Neuronal stem cell (in vitro differentiated cells): ENCODE data around the gene ANKRD44.

Source experiments
- DNase-seq: peaks from one replicate; pipeline ENCODE4 v3.0.0-alpha.2; 2013; ENCODE audit warnings: low spot score
- H2AFZ ChIP-seq: one replicate; pipeline ENCODE4 v1.6.1; 2013; ENCODE audit warnings: mild to moderate bottlenecking, low read length, inconsistent platforms
- H2AK5ac ChIP-seq: 2 replicates; pipeline ENCODE4 v1.6.1; 2013; ENCODE audit warnings: low read depth, mild to moderate bottlenecking, inconsistent platforms, low read length, moderate library complexity, mixed read lengths
- H2BK120ac ChIP-seq: 2 replicates; pipeline ENCODE4 v1.6.1; 2013; ENCODE audit warnings: low read depth, mild to moderate bottlenecking, inconsistent platforms, low read length, moderate library complexity, mixed read lengths
- H2BK12ac ChIP-seq: one replicate; pipeline ENCODE4 v1.6.1; 2013; ENCODE audit warnings: low read length, inconsistent platforms
- H2BK15ac ChIP-seq: 2 replicates; pipeline ENCODE4 v1.6.1; 2013; ENCODE audit warnings: mild to moderate bottlenecking, low read length, inconsistent platforms, mixed read lengths
- H2BK5ac ChIP-seq: one replicate; pipeline ENCODE4 v1.6.1; 2013; ENCODE audit warnings: inconsistent platforms, mild to moderate bottlenecking, low read length, moderate library complexity
- H3K14ac ChIP-seq: one replicate; pipeline ENCODE4 v1.6.1; 2013; ENCODE audit warnings: low read length, inconsistent platforms
- H3K18ac ChIP-seq: 2 replicates; pipeline ENCODE4 v1.6.1; 2013; ENCODE audit warnings: low read length, inconsistent platforms
- H3K23ac ChIP-seq: 2 replicates; pipeline ENCODE4 v1.6.1; 2013; ENCODE audit warnings: low read depth, mild to moderate bottlenecking, mixed read lengths, low read length, inconsistent platforms; ENCODE audit not compliant: poor library complexity
- H3K27ac ChIP-seq: replicated peaks from 3 replicates; pipeline ENCODE4 v1.5.1; 2013; ENCODE audit warnings: low read length, inconsistent platforms
- H3K27me3 ChIP-seq, 3 experiments: 2 replicates each; pipeline ENCODE4 v1.6.1; 2013; ENCODE audit warnings: low read length in 3 of 3, mild to moderate bottlenecking in 2 of 3, inconsistent platforms in 1 of 3, low read depth in 1 of 3, mixed read lengths in 1 of 3, moderate library complexity in 1 of 3; ENCODE audit not compliant: control insufficient read depth in 3 of 3, insufficient read depth in 3 of 3
- H3K36me3 ChIP-seq, 2 donors: replicated peaks in 1 of 2; 2 replicates each; pipeline ENCODE4 v1.6.1; 2013; ENCODE audit warnings: low read length in 2 of 2; ENCODE audit not compliant: control insufficient read depth in 2 of 2, insufficient read depth in 2 of 2
- H3K4ac ChIP-seq: 2 replicates; pipeline ENCODE4 v1.6.1; 2013; ENCODE audit warnings: inconsistent platforms, mild to moderate bottlenecking, low read length, moderate library complexity
- H3K4me1 ChIP-seq, 2 donors: 1 replicate in 1 of 2; 2 replicates in 1 of 2; pipeline ENCODE4 v1.6.1; 2013; ENCODE audit warnings: low read length in 2 of 2, low read depth in 1 of 2; ENCODE audit not compliant: control insufficient read depth in 2 of 2, insufficient read depth in 1 of 2
- H3K4me2 ChIP-seq: one replicate; pipeline ENCODE4 v1.6.1; 2013; ENCODE audit warnings: mild to moderate bottlenecking, low read length, inconsistent platforms; ENCODE audit not compliant: insufficient read depth, poor library complexity, severe bottlenecking
- H3K4me3 ChIP-seq, 2 donors: 2 replicates each; pipeline ENCODE4 v1.5.1; 2013; ENCODE audit warnings: low read length in 2 of 2, mild to moderate bottlenecking in 2 of 2, inconsistent platforms in 1 of 2, moderate library complexity in 1 of 2
- H3K79me1 ChIP-seq: one replicate; pipeline ENCODE4 v1.6.1; 2013; ENCODE audit warnings: low read depth, mild to moderate bottlenecking, inconsistent platforms, low read length, moderate library complexity
- H3K9ac ChIP-seq: one replicate; pipeline ENCODE4 v1.6.1; 2013; ENCODE audit warnings: mild to moderate bottlenecking, low read depth, low read length, inconsistent platforms; ENCODE audit not compliant: poor library complexity
- H3K9me3 ChIP-seq, 2 donors: replicated peaks in 1 of 2; 2 replicates each; pipeline versions ENCODE3 to v1.6.1; 2013; ENCODE audit warnings: low read length in 2 of 2, mild to moderate bottlenecking in 2 of 2, inconsistent platforms in 1 of 2, low read depth in 1 of 2, mixed read lengths in 1 of 2, moderate library complexity in 1 of 2; ENCODE audit not compliant: control insufficient read depth in 2 of 2, insufficient read depth in 1 of 2
- H4K8ac ChIP-seq: one replicate; pipeline ENCODE4 v1.6.1; 2013; ENCODE audit warnings: low read depth, mild to moderate bottlenecking, inconsistent platforms, low read length, moderate library complexity
- H4K91ac ChIP-seq: one replicate; pipeline ENCODE4 v1.6.1; 2013; ENCODE audit warnings: low read length, low read depth, mild to moderate bottlenecking, inconsistent platforms; ENCODE audit not compliant: poor library complexity
- WGBS, 2 donors: extraction: QIAGEN DNeasy Blood & Tissue Kit; methylation state at CpG; one replicate each; pipeline ENCODE4 v1.1.7; 2013; ENCODE audit warnings: missing lambda C conversion rate in 2 of 2, mixed read lengths in 1 of 2; ENCODE audit not compliant: insufficient read length in 2 of 2, insufficient replicate concordance in 1 of 2; ENCODE audit errors: extremely low coverage in 2 of 2; 5-methylcytosine and 5-hydroxymethylcytosine counted together

ANKRD44 gene

DNA sequence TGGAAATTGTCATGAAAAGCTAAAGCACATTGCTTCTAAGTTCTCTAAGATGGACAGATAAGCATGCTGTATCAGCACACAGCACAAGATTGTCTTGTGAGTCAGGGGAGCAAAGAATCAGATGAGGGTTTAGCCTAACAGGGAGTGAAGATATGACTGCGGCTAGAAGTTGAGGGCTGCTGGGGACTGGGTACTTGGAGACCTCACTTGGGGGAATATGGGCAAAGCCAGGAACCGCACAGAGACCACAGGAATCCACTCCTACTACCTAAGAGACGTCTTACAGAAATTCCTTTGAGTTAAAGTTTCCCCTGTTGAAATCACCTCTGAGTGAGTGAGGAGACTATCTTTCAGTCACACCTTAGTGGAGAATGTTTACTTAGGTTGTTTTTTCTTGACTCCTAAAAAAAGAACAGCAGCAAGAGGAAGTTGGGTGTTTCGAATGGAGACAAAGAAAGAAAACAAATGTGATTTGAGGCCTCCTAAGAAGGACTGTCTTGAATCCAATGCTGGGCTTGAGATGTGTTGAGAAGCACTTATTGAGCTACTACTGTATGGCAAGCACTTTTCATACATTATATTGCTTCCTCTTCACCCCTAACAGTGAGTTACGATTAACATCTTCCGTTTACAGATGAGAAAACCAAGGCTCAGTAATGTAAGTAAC lies 100.7 kb downstream of the ANKRD44 start:
- Histone ChIP-seq H3K9me3 (no peaks in the 10 kb centered on the region), H3K4me3 (no peak overlapping the region), H2BK15ac (no peak overlapping the region), H3K14ac (no peak overlapping the region), H3K4me2 (no peak overlapping the region), H3K18ac (no peak overlapping the region), H4K91ac (no peak overlapping the region), H3K23ac (no peak overlapping the region), H3K79me1 (no peaks in the 10 kb centered on the region), H2BK5ac (no peak overlapping the region), H3K36me3 (no peaks in the 10 kb centered on the region), H2BK12ac (no peak overlapping the region), H3K4ac (no peak overlapping the region), H2BK120ac (no peak overlapping the region), H3K27ac (no peak overlapping the region), H4K8ac (no peak overlapping the region), H3K27me3 (no peaks in the 10 kb centered on the region), H3K4me1 (peaks cover 0 to 4% of the 10 kb centered on the region in 2 donors), H2AK5ac (no peak overlapping the region), H3K9ac (no peak overlapping the region), H2AFZ (no peak overlapping the region)
- no peak for DNase-seq
- whole genome bisulfite sequencing, 2 donors = no CpG with 5 or more reads among the region's 6 CpGs

DNA sequence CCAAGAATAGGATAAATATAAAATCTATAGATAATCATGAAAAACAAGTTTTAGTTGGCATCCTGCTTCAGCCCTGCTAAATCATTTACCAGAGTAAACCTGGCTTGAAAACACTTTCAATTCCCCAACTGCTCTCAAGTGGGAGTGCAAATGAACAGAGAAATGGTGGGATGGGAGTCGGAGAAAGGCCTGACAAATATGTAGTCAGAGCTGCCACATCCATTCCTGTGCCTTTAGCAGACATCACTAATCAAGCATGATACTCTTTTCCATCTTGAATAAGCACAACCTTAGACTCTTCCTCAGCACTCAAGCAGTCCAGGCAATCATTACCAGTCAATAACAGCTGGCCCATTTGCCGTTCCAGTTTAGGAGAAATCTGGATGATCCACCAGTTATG lies 101.3 kb downstream of the ANKRD44 start:
- H2AFZ ChIP-seq = no peak overlapping the region
- WGBS, 2 donors = no CpG with 5 or more reads among the region's 2 CpGs
- H3K36me3 ChIP-seq = no peaks in the 10 kb centered on the region
- H3K9me3 ChIP-seq = no peaks in the 10 kb centered on the region
- no peak overlapping the region for H3K14ac ChIP-seq
- H3K4ac ChIP-seq = no peak overlapping the region
- H3K18ac ChIP-seq = no peak overlapping the region
- no peak overlapping the region for H3K4me3 ChIP-seq
- H3K9ac ChIP-seq = no peak overlapping the region
- no peak overlapping the region for H4K8ac ChIP-seq
- no peaks in the 10 kb centered on the region for H3K79me1 ChIP-seq
- no peak overlapping the region for H3K27ac ChIP-seq
- H3K27me3 ChIP-seq = no peaks in the 10 kb centered on the region
- H2BK12ac ChIP-seq = no peak overlapping the region
- H4K91ac ChIP-seq = no peak overlapping the region
- no peak overlapping the region for H2BK15ac ChIP-seq
- DNase-seq = no peak
- no peak overlapping the region for H2AK5ac ChIP-seq
- no peak overlapping the region for H3K23ac ChIP-seq
- H3K4me1 ChIP-seq = peaks cover 0 to 4% of the 10 kb centered on the region in 2 donors
- H2BK120ac ChIP-seq = no peak overlapping the region
- no peak overlapping the region for H2BK5ac ChIP-seq
- no peak overlapping the region for H3K4me2 ChIP-seq

DNA sequence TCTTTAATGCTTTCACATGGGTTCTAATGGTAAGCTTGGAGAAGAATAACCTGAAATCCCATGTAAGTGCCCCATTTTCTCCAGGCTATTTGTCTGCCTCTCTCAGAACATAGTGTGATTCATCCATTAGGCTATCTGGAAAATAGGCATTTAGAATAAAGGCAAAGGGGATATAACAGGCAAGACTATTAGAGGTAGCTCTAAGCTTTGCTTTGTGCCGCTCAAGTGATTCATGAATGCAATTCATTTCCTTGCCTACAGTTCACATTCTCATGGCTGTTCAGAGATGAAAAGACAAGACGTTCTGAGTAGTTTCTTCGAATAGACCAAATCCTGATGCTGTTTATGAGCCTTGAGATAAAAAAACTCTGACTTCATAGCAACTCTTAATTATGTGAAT lies 101.7 kb downstream of the ANKRD44 start:
- no peak overlapping the region for H2AK5ac ChIP-seq
- H2AFZ ChIP-seq = no peak overlapping the region
- no peak overlapping the region for H4K8ac ChIP-seq
- H3K36me3 ChIP-seq = no peaks in the 10 kb centered on the region
- H2BK120ac ChIP-seq = no peak overlapping the region
- no peak for DNase-seq
- H3K9me3 ChIP-seq = no peaks in the 10 kb centered on the region
- no peak overlapping the region for H3K9ac ChIP-seq
- H3K27ac ChIP-seq = no peak overlapping the region
- WGBS, 2 donors = no CpG with 5 or more reads among the region's 3 CpGs
- H3K18ac ChIP-seq = no peak overlapping the region
- no peak overlapping the region for H3K4me3 ChIP-seq
- no peak overlapping the region for H3K4ac ChIP-seq
- no peak overlapping the region for H3K23ac ChIP-seq
- no peak overlapping the region for H4K91ac ChIP-seq
- H2BK12ac ChIP-seq = no peak overlapping the region
- no peaks in the 10 kb centered on the region for H3K27me3 ChIP-seq
- no peak overlapping the region for H3K4me2 ChIP-seq
- no peak overlapping the region for H2BK15ac ChIP-seq
- no peak overlapping the region for H3K14ac ChIP-seq
- H3K4me1 ChIP-seq = peaks cover 0 to 4% of the 10 kb centered on the region in 2 donors
- no peak overlapping the region for H2BK5ac ChIP-seq
- H3K79me1 ChIP-seq = no peaks in the 10 kb centered on the region

DNA sequence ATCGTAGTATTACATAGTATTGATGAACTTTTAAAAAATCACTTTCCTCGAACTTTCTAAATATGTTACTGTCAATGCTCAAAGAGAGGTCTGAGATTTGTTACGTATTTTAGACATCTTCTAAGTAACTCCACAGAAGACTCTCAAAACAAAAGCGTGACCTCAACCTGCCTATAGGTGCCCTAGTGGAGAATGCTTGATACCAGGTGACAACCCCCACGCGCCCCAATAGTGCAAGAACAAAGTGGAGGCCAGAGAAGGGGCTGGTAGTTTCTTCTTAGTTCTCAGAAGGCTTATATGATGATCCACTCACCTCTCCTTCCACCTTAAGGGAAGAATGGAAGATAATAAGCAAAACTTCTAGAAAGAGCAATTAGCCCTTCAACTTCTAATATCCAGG lies 102.6 kb downstream of the ANKRD44 start:
- H2BK15ac ChIP-seq = no peak overlapping the region
- H3K14ac ChIP-seq = no peak overlapping the region
- no peak overlapping the region for H4K91ac ChIP-seq
- no peak overlapping the region for H2AK5ac ChIP-seq
- H3K27ac ChIP-seq = no peak overlapping the region
- no peak overlapping the region for H3K4me2 ChIP-seq
- H3K79me1 ChIP-seq = no peaks in the 10 kb centered on the region
- H2BK5ac ChIP-seq = no peak overlapping the region
- H2BK12ac ChIP-seq = no peak overlapping the region
- no peak overlapping the region for H3K9ac ChIP-seq
- no peak for DNase-seq
- H4K8ac ChIP-seq = no peak overlapping the region
- H3K23ac ChIP-seq = no peak overlapping the region
- no peak overlapping the region for H3K4ac ChIP-seq
- no peaks in the 10 kb centered on the region for H3K27me3 ChIP-seq
- no peaks in the 10 kb centered on the region for H3K36me3 ChIP-seq
- H2AFZ ChIP-seq = no peak overlapping the region
- H3K18ac ChIP-seq = no peak overlapping the region
- H3K9me3 ChIP-seq = no peaks in the 10 kb centered on the region
- WGBS, 2 donors = no CpG with 5 or more reads among the region's 6 CpGs
- no peak overlapping the region for H2BK120ac ChIP-seq
- H3K4me1 ChIP-seq = peaks cover 0 to 4% of the 10 kb centered on the region in 2 donors
- no peak overlapping the region for H3K4me3 ChIP-seq
